Measurements from ENCODE around the gene CTTNBP2NL.
"Not testable (repeated sequence)": the region's sequence is repeated elsewhere in the genome, so short reads cannot be mapped to it uniquely, and the experiment has no call there.

CTTNBP2NL gene

GRCh38 chr1:112418099-112418892 is 22.3 kb downstream of the CTTNBP2NL start:
- in situ Hi-C loops (cut with HindIII; ENCODE audit: low pct_ligation_motif_present, low sequenced_read_pairs): no loop called here
- Histone ChIP-seq H3K27ac (no peak overlapping the region), H3K4me3 (ENCODE audit: low read depth, low read length) (no peak overlapping the region), H3K27me3 (replicated peaks) (no peaks in the 10 kb centered on the region), H3K36me3 (replicated peaks) (peaks cover 47% of the 10 kb centered on the region)
- no peak for DNase-seq
- no peak for TF ChIP-seq CTCF (IDR thresholded peaks at IDR 0.05; ENCODE audit: low read depth, low read length, missing control alignments)

- TF ChIP-seq CTCF (IDR thresholded peaks at IDR 0.05; ENCODE audit: low read depth, low read length, missing control alignments): no peak
- peaks cover 19% of the 10 kb centered on the region for H3K36me3 ChIP-seq (replicated peaks)
- in situ Hi-C loops (cut with HindIII; ENCODE audit: low pct_ligation_motif_present, low sequenced_read_pairs): no loop called here
- no peak overlapping the region for H3K27ac ChIP-seq
- no peaks in the 10 kb centered on the region for H3K27me3 ChIP-seq (replicated peaks)
- no peak for DNase-seq
- H3K4me3 ChIP-seq (ENCODE audit: low read depth, low read length): no peak overlapping the region
These were observed 27.2 kb downstream of the CTTNBP2NL start for GRCh38 chr1:112423207-112423606.

DNA sequence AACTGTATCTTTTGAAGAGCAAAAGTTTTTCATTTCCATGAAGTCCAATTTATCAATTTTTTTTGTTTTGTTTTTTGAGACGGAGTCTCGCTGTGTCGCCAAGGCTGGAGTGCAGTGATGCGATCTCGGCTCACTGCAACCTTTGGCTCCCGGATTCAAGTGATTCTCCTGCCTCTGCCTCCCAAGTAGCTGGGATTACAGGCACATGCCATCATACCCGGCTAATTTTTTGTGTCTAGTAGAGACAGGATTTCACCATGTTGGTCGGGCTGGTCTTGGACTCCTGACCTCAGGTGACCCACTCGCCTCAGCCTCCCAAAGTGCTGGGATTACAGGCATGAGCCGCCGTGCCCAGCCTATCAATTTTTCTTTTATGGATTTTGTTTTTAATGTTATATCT is 27.7 kb downstream of the CTTNBP2NL start:
- DNase-seq; H3K27ac ChIP-seq; in situ Hi-C loops (cut with HindIII; ENCODE audit: low pct_ligation_motif_present, low sequenced_read_pairs); H3K4me3 ChIP-seq (ENCODE audit: low read depth, low read length); H3K27me3 ChIP-seq (replicated peaks): not testable (repeated sequence)
- H3K36me3 ChIP-seq (replicated peaks): peaks cover 16% of the 10 kb centered on the region

DNA sequence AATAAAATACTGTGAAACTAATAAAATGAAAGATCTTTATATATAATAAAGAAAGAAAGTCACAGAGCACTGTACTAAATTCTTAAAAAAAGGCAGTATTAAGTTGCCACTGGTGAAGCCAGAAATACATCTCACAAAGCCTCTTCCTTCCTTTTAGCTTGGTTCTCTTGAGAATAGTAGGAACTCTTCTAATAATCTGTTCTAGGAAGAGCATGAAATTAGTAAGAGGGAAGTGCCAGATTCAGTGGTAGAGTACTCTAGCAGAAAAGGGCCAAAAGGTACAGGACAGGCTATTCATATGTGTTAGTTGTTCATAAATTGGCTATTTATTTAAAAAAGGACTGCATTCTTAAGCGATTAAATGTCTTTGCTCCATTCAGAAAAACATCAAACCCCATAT is 33.7 kb downstream of the CTTNBP2NL start:
- Histone ChIP-seq H3K36me3 (replicated peaks) (peaks cover 9% of the 10 kb centered on the region), H3K27me3 (replicated peaks) (no peaks in the 10 kb centered on the region), H3K27ac (no peak overlapping the region), H3K4me3 (ENCODE audit: low read depth, low read length) (no peak overlapping the region)
- DNase-seq: no peak
- in situ Hi-C loops (cut with HindIII; ENCODE audit: low pct_ligation_motif_present, low sequenced_read_pairs): no loop called here
- no peak for TF ChIP-seq CTCF (IDR thresholded peaks at IDR 0.05; ENCODE audit: low read depth, low read length, missing control alignments)

DNA sequence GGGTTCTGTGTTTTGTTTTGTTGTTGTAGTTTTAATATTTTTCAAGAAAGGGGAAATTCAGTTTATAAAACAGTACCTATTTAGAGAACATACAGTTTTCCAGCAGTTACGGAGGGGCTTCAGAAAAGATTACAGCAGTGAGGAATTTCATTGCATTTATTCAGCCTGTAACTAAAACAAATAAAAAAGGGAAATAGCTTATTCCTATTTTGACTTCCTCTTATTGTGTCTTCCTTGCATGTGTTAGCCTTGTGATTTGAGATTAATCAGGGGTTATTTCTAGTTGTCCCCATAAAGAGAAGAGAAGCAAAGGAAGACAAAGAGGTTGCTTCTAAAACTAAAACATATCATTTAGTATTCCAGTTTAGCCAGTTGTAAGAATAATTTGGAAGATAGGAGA is 35.0 kb downstream of the CTTNBP2NL start:
- in situ Hi-C loops (cut with HindIII; ENCODE audit: low pct_ligation_motif_present, low sequenced_read_pairs): no loop called here
- DNase-seq: no peak
- no peak for TF ChIP-seq CTCF (IDR thresholded peaks at IDR 0.05; ENCODE audit: low read depth, low read length, missing control alignments)
- no peaks in the 10 kb centered on the region for H3K27me3 ChIP-seq (replicated peaks)
- H3K4me3 ChIP-seq (ENCODE audit: low read depth, low read length): no peak overlapping the region
- H3K36me3 ChIP-seq (replicated peaks): peaks cover 4% of the 10 kb centered on the region
- H3K27ac ChIP-seq: no peak overlapping the region

GRCh38 chr1:112435448-112435847 is 39.4 kb downstream of the CTTNBP2NL start:
- H3K4me3 ChIP-seq (ENCODE audit: low read depth, low read length): no peak overlapping the region
- in situ Hi-C loops (cut with HindIII; ENCODE audit: low pct_ligation_motif_present, low sequenced_read_pairs): no loop called here
- H3K27me3 ChIP-seq (replicated peaks): no peaks in the 10 kb centered on the region
- peaks cover 5% of the 10 kb centered on the region for H3K36me3 ChIP-seq (replicated peaks)
- no peak overlapping the region for H3K27ac ChIP-seq
- TF ChIP-seq CTCF (IDR thresholded peaks at IDR 0.05; ENCODE audit: low read depth, low read length, missing control alignments): no peak
- no peak for DNase-seq

Measured in brain microvascular endothelial cell (primary cell).